ENCODE measurements around the gene GHR. TPM values are rescaled to one million over a fixed set of nuclear protein-coding genes. Genes with fewer than 3 reads are reported as not detected.

Gene GHR
- total RNA-seq, 1 donor: 5.4 TPM

DNA sequence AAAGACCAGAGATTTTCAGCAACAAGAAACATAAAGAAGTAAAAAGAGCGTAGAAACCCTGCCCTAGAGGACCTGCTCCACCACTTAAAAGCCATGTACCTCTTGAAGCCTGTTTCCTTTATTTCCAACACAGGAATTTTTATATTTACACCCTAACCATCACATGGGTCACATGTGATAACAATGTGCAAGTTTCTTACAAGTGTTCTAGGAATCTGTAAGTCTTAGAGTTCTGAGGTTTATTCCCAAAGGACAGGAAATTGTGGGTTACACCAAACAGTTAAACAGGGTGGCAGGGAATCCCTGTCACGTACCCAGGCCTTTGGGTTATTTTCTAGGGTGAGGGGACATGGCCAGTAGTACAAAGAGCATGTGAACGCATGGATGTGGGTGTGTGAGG, 224.8 kb downstream of the GHR start:
- no peak for DNase-seq (ENCODE audit: insufficient read length, low spot score, missing footprints)
- H4K20me1 ChIP-seq (ENCODE audit: insufficient read depth, low read length): no peaks in the 10 kb centered on the region
- no peak overlapping the region for H3K27ac ChIP-seq (ENCODE audit: low read depth, low read length)
- TF ChIP-seq, protein P1, sequence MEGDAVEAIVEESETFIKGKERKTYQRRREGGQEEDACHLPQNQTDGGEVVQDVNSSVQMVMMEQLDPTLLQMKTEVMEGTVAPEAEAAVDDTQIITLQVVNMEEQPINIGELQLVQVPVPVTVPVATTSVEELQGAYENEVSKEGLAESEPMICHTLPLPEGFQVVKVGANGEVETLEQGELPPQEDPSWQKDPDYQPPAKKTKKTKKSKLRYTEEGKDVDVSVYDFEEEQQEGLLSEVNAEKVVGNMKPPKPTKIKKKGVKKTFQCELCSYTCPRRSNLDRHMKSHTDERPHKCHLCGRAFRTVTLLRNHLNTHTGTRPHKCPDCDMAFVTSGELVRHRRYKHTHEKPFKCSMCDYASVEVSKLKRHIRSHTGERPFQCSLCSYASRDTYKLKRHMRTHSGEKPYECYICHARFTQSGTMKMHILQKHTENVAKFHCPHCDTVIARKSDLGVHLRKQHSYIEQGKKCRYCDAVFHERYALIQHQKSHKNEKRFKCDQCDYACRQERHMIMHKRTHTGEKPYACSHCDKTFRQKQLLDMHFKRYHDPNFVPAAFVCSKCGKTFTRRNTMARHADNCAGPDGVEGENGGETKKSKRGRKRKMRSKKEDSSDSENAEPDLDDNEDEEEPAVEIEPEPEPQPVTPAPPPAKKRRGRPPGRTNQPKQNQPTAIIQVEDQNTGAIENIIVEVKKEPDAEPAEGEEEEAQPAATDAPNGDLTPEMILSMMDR (IDR thresholded peaks at IDR 0.05; ENCODE audit: extremely low read depth, low read depth, low read length): no peak
- no peak overlapping the region for H2AFZ ChIP-seq (ENCODE audit: low read length)
- no peaks in the 10 kb centered on the region for H3K4me1 ChIP-seq (ENCODE audit: insufficient read depth, low read length)
- no peaks in the 10 kb centered on the region for H3K79me2 ChIP-seq (ENCODE audit: insufficient read depth, low read length)
- H3K36me3 ChIP-seq (ENCODE audit: insufficient read depth, low read length): no peaks in the 10 kb centered on the region
- H3K4me3 ChIP-seq (ENCODE audit: insufficient read depth, low read length): no peak overlapping the region
- no peaks in the 10 kb centered on the region for H3K27me3 ChIP-seq (ENCODE audit: insufficient read depth, low read length)
- no peaks in the 10 kb centered on the region for H3K9me3 ChIP-seq (ENCODE audit: low read depth, low read length)
- H3K4me2 ChIP-seq (ENCODE audit: insufficient read depth, low read length): no peak overlapping the region

DNA sequence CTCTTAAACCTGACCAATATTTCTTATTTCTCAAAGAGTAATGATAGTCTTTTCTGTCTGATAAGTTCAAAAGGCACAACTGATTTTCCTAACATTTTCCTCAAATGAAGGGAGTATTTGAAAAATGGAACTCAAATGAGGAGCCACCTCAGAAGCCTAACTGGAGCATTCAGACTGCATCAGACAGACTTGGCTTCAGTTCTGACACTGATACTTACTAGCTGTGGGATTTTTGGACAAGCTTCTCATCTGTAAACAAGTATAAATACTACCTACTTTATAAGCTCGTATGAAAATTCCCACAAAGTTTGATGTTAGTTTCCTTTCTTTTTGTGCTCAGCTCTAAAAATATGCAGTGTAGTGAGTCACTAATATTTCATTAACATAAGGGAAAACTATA, 225.7 kb downstream of the GHR start:
- H3K79me2 ChIP-seq (ENCODE audit: insufficient read depth, low read length): no peaks in the 10 kb centered on the region
- H3K4me3 ChIP-seq (ENCODE audit: insufficient read depth, low read length): no peak overlapping the region
- no peaks in the 10 kb centered on the region for H3K36me3 ChIP-seq (ENCODE audit: insufficient read depth, low read length)
- TF ChIP-seq, protein P1 (IDR thresholded peaks at IDR 0.05; ENCODE audit: extremely low read depth, low read depth, low read length): no peak
- H3K4me2 ChIP-seq (ENCODE audit: insufficient read depth, low read length): no peak overlapping the region
- no peaks in the 10 kb centered on the region for H4K20me1 ChIP-seq (ENCODE audit: insufficient read depth, low read length)
- no peak overlapping the region for H3K27ac ChIP-seq (ENCODE audit: low read depth, low read length)
- H2AFZ ChIP-seq (ENCODE audit: low read length): no peak overlapping the region
- H3K4me1 ChIP-seq (ENCODE audit: insufficient read depth, low read length): no peaks in the 10 kb centered on the region
- DNase-seq (ENCODE audit: insufficient read length, low spot score, missing footprints): no peak
- no peaks in the 10 kb centered on the region for H3K27me3 ChIP-seq (ENCODE audit: insufficient read depth, low read length)
- H3K9me3 ChIP-seq (ENCODE audit: low read depth, low read length): no peaks in the 10 kb centered on the region

DNA sequence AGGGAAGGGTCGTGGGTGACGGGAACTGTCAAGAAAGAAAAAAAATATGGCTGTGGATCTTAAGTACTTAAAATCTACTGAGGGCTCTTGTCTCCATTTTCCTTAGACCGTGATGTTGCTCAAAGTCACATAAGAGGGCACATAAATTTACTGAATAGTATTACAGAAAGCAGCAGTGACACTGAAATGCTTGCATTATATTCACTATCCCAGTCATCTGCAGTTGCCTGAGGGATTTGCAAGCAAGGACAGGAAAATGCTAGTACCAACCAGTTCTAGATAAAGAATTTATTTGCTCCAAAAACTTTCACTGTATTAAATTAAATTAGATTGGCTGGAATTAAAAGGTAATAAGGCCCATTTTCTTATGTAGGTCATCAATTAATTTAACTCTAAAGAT, 226.8 kb downstream of the GHR start:
- TF ChIP-seq, protein P1 (IDR thresholded peaks at IDR 0.05; ENCODE audit: extremely low read depth, low read depth, low read length): no peak
- Histone ChIP-seq H3K4me2 (ENCODE audit: insufficient read depth, low read length) (no peak overlapping the region), H3K36me3 (ENCODE audit: insufficient read depth, low read length) (no peaks in the 10 kb centered on the region), H3K4me1 (ENCODE audit: insufficient read depth, low read length) (no peaks in the 10 kb centered on the region), H3K27ac (ENCODE audit: low read depth, low read length) (no peak overlapping the region), H2AFZ (ENCODE audit: low read length) (no peak overlapping the region), H3K79me2 (ENCODE audit: insufficient read depth, low read length) (no peaks in the 10 kb centered on the region), H3K9me3 (ENCODE audit: low read depth, low read length) (no peaks in the 10 kb centered on the region), H3K4me3 (ENCODE audit: insufficient read depth, low read length) (no peak overlapping the region), H4K20me1 (ENCODE audit: insufficient read depth, low read length) (no peaks in the 10 kb centered on the region), H3K27me3 (ENCODE audit: insufficient read depth, low read length) (no peaks in the 10 kb centered on the region)
- DNase-seq (ENCODE audit: insufficient read length, low spot score, missing footprints): no peak

DNA sequence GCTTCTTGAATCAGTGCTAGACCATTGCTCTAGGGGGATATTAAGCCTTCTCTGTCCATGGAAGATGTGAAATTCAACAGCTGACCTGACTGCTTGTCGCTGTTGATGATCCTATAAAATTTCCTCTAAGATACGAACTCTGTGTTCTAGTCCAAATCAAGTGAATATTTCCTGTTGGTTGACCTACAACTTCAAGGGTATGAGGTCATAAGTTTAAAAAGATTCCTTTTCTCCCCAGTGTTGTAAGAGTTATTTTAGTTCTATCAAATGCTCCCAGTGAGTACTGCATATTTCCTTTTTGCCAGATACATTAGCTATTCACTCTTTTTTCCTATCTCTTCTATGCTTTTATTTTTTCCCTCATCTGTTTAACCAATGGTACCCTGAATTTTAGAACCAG, 230.5 kb downstream of the GHR start:
- Histone ChIP-seq H3K9me3 (ENCODE audit: low read depth, low read length) (no peaks in the 10 kb centered on the region), H3K27me3 (ENCODE audit: insufficient read depth, low read length) (no peaks in the 10 kb centered on the region), H3K4me1 (ENCODE audit: insufficient read depth, low read length) (no peaks in the 10 kb centered on the region), H3K4me2 (ENCODE audit: insufficient read depth, low read length) (no peak overlapping the region), H3K36me3 (ENCODE audit: insufficient read depth, low read length) (no peaks in the 10 kb centered on the region), H4K20me1 (ENCODE audit: insufficient read depth, low read length) (no peaks in the 10 kb centered on the region), H3K79me2 (ENCODE audit: insufficient read depth, low read length) (no peaks in the 10 kb centered on the region), H3K27ac (ENCODE audit: low read depth, low read length) (no peak overlapping the region), H3K4me3 (ENCODE audit: insufficient read depth, low read length) (no peak overlapping the region), H2AFZ (ENCODE audit: low read length) (no peak overlapping the region)
- TF ChIP-seq, protein P1 (IDR thresholded peaks at IDR 0.05; ENCODE audit: extremely low read depth, low read depth, low read length): no peak
- no peak for DNase-seq (ENCODE audit: insufficient read length, low spot score, missing footprints)

All from osteoblast (primary cell).